GM18511 (cell line): ENCODE measurements around the gene CSPG5.

Experiments used
- ATAC-seq: cut with Tn5 transposase; IDR thresholded peaks from one replicate; pipeline ENCODE4 v1.9.1; 2021; ENCODE audit warnings: mild to moderate bottlenecking, moderate library complexity; ENCODE audit not compliant: unreplicated experiment

CSPG5 gene, protein sequence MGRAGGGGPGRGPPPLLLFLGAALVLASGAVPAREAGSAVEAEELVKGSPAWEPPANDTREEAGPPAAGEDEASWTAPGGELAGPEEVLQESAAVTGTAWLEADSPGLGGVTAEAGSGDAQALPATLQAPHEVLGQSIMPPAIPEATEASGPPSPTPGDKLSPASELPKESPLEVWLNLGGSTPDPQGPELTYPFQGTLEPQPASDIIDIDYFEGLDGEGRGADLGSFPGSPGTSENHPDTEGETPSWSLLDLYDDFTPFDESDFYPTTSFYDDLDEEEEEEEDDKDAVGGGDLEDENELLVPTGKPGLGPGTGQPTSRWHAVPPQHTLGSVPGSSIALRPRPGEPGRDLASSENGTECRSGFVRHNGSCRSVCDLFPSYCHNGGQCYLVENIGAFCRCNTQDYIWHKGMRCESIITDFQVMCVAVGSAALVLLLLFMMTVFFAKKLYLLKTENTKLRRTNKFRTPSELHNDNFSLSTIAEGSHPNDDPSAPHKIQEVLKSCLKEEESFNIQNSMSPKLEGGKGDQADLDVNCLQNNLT

DNA sequence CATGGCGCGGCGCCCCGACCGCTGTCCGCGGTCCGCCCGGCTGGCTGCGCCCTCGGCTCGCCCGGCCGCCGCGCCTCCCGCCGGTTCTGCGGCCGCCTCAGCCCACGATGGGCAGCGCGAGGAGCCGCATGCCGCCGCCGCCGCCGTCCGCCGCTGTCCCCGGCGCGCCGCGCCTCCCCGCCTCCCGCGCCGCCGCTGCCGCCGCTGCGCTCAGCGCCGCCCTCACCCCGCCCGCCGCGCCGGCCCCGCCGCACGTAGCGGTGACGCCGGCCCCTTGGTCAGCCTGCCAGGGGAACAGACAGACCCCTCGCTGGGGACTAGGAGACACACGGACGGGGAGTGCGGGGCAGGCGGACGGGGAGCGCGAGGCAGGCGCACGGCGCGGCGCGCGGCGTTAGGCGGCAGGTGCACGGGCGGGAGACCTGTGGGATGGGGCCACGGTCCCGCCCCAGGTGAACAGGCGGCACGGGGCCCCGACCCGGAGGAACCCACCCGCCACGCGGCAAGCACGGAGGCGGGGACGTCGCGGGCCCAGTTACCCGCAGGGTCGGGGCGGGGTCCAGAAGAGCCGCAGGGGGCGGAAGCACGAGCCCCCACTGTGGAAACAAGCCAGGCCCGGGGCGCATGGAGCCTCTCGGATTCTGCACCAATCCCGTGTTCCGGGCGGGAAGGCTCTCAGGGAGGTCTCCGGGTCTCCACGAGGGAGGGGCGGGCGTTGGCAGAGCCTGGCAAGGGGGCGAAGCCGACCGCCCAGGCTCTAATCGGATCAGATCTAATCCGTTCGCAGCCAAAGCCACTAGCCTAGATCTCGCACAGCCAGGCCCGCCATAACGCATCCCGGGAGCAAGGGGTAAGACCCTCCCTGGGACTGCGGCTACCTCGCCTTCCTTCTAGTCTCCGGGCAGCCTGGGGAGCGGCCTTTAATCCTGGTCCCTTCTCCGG, at the start of gene CSPG5:
Gene CSPG5 (minus strand): TSS at position 175 of the 942 bp plus-strand sequence. CDS start 172 bp downstream, at position 3.
- no peak for ATAC-seq

DNA sequence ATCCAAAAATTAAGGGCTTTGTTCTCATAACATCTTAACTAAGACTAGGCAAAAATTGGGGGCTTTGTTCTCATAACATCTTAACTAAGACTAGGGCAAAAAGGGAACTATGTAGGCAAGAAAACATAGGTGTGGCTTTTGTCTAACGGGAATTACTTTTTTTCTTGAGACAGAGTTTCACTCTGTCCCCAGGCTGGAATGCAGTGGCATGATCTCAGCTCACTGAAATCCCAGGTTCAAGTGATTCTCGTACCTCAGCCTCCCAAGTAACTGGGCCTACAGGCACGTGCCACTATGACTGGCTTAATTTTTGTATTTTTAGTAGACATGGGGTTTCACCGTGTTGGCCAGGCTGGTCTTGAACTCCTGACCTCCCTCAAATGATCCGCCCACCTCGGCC, 49.8 kb upstream of the CSPG5 start:
- ATAC-seq: no peak

DNA sequence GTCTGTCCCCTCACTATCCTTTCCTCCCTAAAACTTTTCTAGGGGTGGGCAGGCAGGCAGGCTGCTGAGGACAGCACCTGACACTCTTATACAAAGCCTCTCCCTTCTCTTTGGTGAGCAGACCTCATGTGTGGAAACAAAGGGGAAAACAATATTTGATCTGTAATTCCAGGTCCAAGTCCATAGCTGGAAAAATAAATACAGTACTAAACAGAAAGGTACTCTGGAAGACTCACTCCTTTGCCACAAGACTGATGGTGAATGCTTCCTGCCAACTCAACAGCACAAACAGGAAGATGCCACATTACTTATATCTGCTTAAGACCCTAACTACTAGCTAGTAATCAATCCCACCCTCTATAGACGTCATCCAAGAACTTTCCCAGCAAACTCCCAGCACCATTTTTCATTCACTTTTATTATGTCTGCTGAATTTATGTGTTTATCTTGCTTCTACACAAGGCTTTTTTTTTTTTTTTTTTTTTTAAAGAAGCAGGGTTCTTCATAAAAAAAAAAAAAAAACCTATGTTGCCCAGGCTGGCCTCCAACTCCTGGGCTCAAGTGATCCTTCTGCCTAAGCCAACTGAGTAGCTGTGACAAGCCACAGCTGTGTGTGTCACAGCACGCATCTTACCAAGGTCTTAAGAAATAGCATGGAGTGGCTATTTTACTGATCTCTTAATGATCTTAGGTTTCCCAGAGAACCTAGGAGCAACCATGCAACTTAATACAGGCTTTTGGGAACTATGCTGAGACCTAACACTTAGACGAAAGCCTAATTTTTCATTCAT, 44.2 kb upstream of the CSPG5 start:
- no peak for ATAC-seq

DNA sequence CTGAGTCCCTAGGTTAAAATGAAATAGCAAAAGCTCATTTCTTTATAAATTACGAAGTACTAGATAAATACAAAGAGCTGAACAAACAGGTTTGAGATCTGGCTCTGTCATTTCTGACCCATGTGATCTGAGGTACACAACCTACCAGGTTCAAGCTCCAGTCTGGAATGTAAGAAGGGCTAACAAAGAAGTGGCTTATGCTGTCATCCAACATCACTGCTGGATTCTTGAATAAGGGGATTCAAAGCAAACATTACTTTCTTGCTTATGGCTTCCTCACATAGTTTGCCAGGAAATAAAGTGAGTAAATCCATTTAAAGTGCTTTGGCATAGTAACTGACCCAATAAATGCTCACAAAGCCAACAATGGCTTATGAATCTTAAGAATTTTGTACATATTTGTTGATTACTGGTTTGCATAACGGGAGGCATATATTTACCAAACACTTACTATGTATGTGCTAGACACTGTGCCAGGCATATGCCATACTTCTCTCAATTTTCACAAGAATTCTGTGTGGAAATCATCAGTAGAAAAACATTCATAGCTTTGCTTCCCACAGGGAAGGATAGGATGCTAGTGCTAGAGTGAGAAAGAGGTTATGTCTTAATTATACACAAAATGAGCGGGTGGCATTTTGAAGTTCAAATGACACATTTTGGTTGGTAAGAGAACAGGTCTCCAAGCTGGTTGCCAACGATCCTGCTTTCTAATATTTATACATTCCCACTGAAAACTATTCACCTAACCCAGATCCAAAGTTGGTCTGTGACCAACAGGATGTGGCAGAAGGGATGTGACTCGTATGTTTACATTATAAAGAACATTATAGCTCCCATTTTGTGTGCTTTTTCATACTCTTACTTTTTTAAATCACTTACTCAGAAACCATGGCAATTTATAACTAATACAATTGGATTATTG, 38.7 kb upstream of the CSPG5 start:
- no peak for ATAC-seq

DNA sequence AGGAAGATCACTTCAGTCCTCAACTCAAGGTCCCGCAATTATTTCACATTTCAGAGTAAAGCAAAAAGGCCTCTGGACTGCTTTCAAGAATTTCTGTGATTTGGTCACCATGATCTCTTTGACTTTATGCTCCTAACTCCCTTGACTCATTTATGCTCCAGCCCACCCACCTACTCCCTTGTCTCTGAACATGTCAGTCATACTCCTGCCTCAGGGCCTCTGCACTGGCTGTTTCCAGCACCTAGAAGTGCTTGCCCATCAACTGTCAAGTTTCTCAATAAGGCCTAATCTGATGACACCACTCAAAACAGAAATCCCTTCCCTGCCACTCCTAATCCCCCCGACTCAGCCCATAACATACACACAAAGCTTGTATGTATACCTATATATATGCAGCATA, 36.1 kb upstream of the CSPG5 start:
- no peak for ATAC-seq

DNA sequence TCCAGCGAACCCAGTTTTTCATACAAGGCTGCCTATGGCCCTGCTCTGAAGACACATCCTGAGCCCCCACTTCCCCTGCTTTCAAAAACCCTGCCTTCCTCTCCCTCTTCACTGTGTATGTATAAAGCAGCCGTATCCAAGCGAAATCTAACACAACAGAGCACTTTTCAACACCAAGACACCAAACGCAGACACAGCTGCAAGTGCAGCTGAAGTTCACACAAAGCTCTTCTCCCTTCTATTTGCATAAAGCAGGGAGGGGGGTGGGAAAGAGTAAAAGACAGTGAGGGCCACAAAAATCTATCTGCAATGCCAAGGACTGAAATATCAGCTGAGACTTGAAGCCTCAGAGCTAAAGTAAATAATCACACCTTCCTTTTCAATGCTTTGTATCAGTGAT, 35.1 kb upstream of the CSPG5 start:
- ATAC-seq: no peak

DNA sequence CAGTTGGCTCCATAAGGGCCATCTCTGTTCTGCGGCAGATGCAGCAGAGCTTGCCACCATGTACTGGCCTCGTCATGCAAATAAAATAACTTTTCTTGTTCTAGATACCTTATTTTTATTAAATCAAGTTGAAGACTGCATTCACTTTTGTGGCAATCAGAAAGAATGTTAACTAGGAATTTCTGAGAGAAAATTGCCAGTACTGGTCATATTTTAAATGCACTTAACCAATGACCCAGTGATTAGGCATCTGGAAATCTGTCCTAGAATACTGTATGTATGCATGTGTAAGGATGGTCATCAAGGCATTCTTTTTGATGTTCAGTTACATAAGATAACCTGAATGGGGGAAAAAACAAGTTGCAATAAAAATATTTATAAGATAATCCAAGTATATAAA, 34.2 kb upstream of the CSPG5 start:
- no peak for ATAC-seq

DNA sequence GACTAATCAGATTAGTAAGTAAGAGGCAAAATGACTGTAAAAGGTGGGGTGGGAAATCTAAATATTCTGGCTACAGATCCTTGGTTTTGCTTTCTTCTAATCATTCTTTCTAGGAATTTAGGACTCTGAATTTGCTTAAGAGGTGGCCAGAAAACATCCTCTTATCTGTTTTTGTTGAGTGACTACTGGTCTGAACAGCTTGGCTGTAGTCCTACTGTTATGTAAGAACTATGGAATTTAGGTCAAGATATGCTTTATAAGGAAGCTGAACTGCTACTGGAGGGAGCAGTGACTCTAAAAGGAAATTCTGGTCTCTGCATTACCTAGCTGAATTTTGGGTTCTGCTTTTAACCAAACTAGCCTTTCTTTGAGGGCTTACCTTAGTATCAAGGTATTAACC, 33.5 kb upstream of the CSPG5 start:
- ATAC-seq: no peak

DNA sequence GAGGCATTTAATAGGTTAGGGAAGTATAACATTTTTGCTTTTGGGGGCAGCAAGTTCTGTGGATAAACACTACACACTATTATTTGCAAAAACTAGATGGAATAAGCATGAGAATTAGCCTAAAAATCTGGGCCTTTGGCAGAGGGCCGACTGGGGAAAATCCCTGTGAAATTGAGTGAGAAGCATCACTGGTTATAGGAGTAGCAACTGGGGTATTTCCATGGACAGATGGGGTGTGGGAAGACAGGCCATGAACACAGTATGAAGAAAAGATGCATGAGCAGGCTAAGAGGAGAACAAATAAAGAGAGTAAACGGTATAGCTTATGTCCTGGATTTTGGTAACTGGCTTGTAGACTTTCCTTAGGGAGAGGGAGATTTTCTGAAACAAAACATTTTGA, 32.9 kb upstream of the CSPG5 start:
- ATAC-seq: no peak

DNA sequence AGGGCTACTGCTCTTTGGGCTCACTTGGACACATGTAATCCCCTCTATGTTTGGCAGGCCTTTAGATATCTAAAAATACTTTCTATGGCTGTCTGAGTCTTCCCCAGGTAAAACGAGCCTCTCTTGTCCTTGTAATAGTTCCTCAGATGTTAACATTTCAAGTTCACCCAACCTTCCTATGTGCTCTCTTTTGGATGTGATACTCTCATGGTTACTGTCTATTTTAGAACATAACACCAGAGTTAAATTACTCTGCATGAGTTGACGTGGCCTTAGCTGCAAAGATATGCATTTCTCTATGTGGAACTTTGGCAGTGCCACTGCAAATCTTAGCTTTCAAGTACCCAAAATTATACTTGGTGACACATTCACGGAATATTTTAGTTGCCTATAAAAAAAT, 31.9 kb upstream of the CSPG5 start:
- no peak for ATAC-seq

DNA sequence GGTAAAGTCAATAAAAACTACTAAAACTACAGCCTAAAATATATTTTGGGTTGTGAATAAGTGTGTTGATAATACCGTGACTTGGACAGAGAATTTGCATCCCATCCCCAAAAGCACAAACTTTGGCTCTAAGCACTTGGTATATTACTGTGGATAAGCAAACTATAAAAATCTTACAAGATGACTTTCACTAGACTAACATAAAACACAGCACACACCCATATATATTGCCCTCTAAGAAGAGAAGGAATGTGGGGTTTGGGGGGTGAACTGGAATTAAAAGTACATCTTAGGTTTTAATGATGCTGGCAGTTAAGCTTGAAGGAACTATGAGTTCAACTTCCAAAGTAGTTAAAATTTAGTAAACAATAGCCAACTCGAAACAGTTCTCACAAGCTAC, 28.7 kb upstream of the CSPG5 start:
- no peak for ATAC-seq

DNA sequence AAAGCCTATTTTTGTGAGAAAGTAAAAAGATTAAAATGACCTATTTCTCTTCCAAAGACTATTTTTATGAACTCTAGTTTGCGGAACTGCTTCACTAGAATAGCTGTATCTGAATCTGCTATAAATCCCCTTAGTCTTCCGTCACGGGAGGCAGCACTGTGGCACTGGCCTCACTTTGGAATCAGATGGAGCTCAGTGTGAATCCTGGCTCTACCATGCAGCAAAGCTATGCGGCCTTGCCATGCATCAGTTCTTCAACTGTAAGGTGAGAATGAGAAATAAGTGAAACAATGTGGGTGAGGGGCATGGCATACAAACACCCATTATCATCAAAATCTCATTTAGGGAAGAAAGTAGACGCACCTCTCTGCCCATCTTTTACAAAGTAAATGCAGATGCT, 27.5 kb upstream of the CSPG5 start:
- no peak for ATAC-seq

DNA sequence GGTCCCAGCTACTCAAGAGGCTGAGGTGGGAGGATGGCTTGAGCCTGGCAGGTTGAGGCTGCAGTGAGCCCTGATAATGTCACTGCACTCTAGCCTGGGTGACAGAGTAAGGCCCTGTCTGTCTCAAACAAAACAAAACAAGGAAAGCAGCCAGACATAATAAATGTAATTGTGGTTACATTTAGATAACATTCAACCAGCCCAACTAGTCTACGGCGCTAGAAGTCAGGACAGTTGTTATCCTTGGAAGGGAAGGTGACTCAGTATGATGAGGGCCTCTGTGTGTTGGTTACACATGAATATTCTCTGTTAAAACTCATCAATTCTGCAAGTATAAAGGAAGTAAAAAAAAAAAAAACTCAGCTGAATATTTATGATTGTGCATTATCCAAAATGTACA, 27.0 kb upstream of the CSPG5 start:
- no peak for ATAC-seq

DNA sequence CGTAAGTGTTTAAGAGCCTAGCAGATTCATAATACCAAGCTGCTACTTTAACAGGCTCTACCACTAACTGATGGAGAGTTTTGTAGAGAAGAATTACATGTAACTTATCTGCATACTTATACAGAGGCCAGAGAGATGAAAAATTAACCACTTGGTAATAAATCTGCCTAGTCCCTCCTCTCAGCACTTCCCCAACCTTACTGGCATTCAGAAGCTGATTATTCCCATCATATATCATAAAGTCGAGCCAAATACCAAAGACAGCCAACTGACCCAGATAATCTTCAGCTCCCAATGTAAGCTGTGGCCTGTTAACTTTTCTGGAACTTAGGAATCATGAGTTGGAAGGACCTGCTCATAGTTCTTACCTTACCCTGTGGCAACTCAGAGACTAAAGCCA, 25.5 kb upstream of the CSPG5 start:
- no peak for ATAC-seq

DNA sequence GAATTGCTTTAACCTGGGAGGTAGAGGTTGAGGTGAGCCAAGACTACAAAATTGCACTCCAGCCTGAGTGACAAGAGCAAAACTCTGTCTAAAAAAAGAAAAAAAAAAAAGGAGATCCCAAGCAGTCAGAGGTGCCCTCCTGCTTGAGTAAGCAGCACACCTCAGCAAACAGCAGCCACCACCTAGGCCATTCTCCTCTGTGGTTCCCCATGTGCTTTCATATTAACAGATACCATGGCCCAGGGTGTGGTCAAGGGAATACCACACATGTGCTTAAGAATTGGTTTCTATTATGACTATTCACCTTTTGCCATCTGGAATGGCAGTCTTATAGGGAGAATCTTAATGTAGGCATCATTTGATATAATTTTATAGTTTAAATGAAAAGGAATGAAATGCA, 24.7 kb upstream of the CSPG5 start:
- ATAC-seq: no peak

DNA sequence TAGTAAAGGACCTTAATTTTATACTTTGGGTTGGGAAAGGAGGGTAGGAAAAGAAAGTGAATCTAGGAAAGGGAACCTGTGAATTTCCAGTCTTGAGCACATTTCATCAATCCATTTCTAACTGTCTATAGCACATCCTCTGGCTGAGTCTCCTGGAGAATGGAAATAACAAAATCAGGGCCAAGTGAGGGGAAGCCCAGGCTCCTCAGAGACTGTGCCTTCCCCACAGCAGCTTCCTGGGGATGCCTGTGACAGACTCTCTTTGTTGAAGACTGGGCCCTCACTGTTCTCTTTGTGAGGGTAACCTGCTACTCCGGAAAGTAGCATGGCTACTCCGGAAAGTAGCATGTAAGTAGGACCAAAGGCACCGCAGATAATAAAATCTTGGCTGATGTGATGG, 22.6 kb upstream of the CSPG5 start:
- no peak for ATAC-seq

DNA sequence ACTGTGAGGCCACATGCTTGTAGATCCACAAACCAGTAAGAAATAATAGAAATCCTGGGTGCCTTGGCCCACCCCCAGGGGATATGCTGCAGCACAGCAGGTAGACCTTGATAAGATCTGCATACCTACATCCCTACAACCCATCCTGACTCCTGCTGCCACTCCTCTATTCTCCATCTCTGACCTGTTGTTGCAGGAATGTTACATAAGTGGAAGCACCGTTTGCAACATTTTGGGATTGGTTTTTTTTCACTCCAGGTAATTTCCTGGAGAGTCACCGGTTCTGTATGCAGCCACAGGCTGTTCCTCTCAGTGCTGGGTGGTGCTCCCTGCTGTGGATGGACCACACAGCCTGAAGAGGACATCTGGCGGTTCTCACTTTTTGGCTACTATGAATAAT, 16.1 kb upstream of the CSPG5 start:
- no peak for ATAC-seq

DNA sequence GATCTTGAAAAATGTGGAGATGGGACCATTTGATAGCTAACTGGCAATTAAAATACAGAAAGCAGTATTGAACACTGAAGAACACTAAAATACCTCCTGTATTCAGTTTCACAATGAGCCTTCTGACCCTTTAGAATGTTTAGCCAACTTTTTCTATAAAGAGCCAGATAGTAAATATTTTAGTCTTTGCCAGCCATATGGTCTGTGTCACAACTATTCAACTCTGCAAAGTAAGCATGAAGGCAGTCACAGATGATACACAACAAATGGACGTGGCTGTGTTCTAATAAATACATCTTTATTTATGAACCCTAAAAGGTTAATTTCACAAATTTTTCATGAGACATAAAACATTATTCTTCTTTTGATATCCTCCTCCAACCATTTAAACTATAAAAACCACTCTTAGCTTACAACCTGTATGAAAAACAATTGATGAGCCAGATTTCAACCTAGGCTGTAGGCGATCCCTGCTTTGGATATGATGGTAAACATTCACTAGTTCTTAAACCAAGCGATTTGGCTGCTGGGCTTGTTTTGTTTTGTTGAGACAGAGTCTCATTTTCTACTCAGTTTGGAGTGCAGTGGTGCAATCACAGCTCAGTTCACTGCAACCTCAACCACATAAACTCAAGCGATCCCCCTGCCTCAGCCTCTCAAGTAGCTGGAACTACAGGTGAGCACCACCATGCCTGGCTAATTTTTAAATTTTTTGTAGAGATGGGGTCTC, 13.6 kb upstream of the CSPG5 start:
- no peak for ATAC-seq

DNA sequence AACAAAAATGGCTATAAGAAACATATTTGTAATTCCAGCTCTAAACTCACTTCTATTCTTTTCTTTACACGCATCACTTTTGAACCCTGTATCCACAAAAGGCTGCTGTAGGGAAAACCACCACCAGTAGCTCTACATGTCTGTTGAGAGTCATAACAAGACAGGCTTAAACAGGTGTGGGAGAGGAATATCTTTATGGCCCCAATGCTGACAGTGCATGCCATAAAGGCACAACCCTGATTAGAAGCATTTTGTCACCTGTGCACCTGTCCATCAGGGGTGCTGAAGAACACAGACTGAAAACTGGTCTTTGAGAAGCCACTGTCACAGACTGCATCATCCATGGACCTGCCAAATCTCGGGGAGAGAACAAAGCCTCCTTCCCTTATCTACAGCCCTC, 11.6 kb upstream of the CSPG5 start:
- no peak for ATAC-seq
